Vagina (tissue), 2 donors: Measurements from ENCODE around the gene DHX40. TPM values are rescaled to one million over a fixed set of nuclear protein-coding genes. Genes with fewer than 3 reads are reported as not detected.

Experiments used
- DNase-seq, 2 donors: peaks; one replicate each; pipeline ENCODE4 v3.0.0-alpha.2; 2017; ENCODE audit errors: extremely low spot score in 2 of 2
- H3K27ac ChIP-seq: fragments of 200-600 bp; sonication (generic); one replicate; pipeline ENCODE4 v1.5.1; 2019
- H3K27me3 ChIP-seq: fragments of 200-600 bp; sonication (generic); one replicate; pipeline ENCODE4 v1.5.1; 2019
- H3K36me3 ChIP-seq, 2 donors: fragments of 200-600 bp; sonication (generic); one replicate each; pipeline ENCODE4 v1.5.1; 2017 to 2019
- H3K4me1 ChIP-seq: fragments of 200-600 bp; sonication (generic); one replicate; pipeline ENCODE4 v1.5.1; 2019
- H3K4me3 ChIP-seq, 2 donors: fragments of 200-600 bp; sonication (generic); 1 replicate in 1 of 2; 2 replicates in 1 of 2; pipeline ENCODE4 v1.5.1; 2016 to 2019
- H3K9me3 ChIP-seq: fragments of 200-600 bp; sonication (generic); one replicate; pipeline ENCODE4 v1.5.1; 2019
- CTCF ChIP-seq, 3 experiments: fragments of 450-650 bp in 2 of 3; fragments of 200-600 bp in 1 of 3; sonication (generic) in 1 of 3; IDR thresholded peaks; one replicate each; pipeline ENCODE4 v1.5.1; 2017 to 2019; ENCODE audit warnings: antibody characterized with exemption in 3 of 3, mild to moderate bottlenecking in 2 of 3, moderate library complexity in 2 of 3
- POLR2A ChIP-seq, 2 donors: fragments of 450-650 bp; IDR thresholded peaks; one replicate each; pipeline ENCODE4 v1.6.1; 2017; ENCODE audit warnings: antibody characterized with exemption in 2 of 2, mild to moderate bottlenecking in 2 of 2, moderate library complexity in 2 of 2
- POLR2AphosphoS5 ChIP-seq, 2 donors: sonication (generic); formaldehyde crosslinking; IDR thresholded peaks; one replicate each; pipeline ENCODE4 v1.9.0; 2017; ENCODE audit warnings: antibody characterized with exemption in 2 of 2, mild to moderate bottlenecking in 2 of 2, low read depth in 1 of 2; ENCODE audit not compliant: insufficient read depth in 1 of 2
- intact Hi-C: fragments of 100-400 bp; cut with DNase I; formaldehyde crosslinking; loops from one replicate; pipeline ENCODE4 v1.15.1; 2023
- total RNA-seq: library from RNA; depleted of rRNA; stranded (reverse); fragments of >200 nt; gene quantifications from one replicate; pipeline ENCODE4 v1.2.3, GENCODE V29; 2016

DHX40 gene
- total RNA-seq, 1 donor from 2014 or later: 31.4 TPM

- no peaks in the 10 kb centered on the region for H3K9me3 ChIP-seq
- no peak overlapping the region for H3K4me3 ChIP-seq
- H3K27ac ChIP-seq: no peak overlapping the region
- no peak for DNase-seq
- peaks cover 0 to 41% of the 10 kb centered on the region in 2 donors for H3K36me3 ChIP-seq
- TF ChIP-seq CTCF (IDR thresholded peaks at IDR 0.05) (no peak), POLR2A (IDR thresholded peaks at IDR 0.05) (no peak), POLR2AphosphoS5 (IDR thresholded peaks at IDR 0.05; ENCODE audit: insufficient read depth in 1 of 2, low read depth in 1 of 2) (no peak)
- H3K27me3 ChIP-seq: no peaks in the 10 kb centered on the region
- H3K4me1 ChIP-seq: no peaks in the 10 kb centered on the region
- intact Hi-C loops: no loop called here
These were observed 35.7 kb downstream of the DHX40 start for GRCh38 chr17:59601130-59601529.

GRCh38 chr17:59607061-59607460 is 41.7 kb downstream of the DHX40 start:
- intact Hi-C loops: no loop called here
- Histone ChIP-seq H3K4me3 (no peak overlapping the region), H3K9me3 (no peaks in the 10 kb centered on the region), H3K36me3 (peaks cover 0 to 42% of the 10 kb centered on the region in 2 donors), H3K4me1 (no peaks in the 10 kb centered on the region), H3K27me3 (no peaks in the 10 kb centered on the region), H3K27ac (no peak overlapping the region)
- DNase-seq: no peak
- TF ChIP-seq POLR2AphosphoS5 (IDR thresholded peaks at IDR 0.05; ENCODE audit: insufficient read depth in 1 of 2, low read depth in 1 of 2) (no peak), CTCF (IDR thresholded peaks at IDR 0.05) (no peak), POLR2A (IDR thresholded peaks at IDR 0.05) (no peak)

GRCh38 chr17:59607817-59608403 is 42.5 kb downstream of the DHX40 start:
- H3K4me1 ChIP-seq: no peaks in the 10 kb centered on the region
- TF ChIP-seq POLR2AphosphoS5 (IDR thresholded peaks at IDR 0.05; ENCODE audit: insufficient read depth in 1 of 2, low read depth in 1 of 2) (no peak), CTCF (IDR thresholded peaks at IDR 0.05) (no peak), POLR2A (IDR thresholded peaks at IDR 0.05) (no peak)
- no peak for DNase-seq
- H3K4me3 ChIP-seq: no peak overlapping the region
- no peaks in the 10 kb centered on the region for H3K9me3 ChIP-seq
- no peak overlapping the region for H3K27ac ChIP-seq
- intact Hi-C loops: no loop called here
- peaks cover 0 to 44% of the 10 kb centered on the region in 2 donors for H3K36me3 ChIP-seq
- H3K27me3 ChIP-seq: no peaks in the 10 kb centered on the region

- no peaks in the 10 kb centered on the region for H3K4me1 ChIP-seq
- peaks cover 0 to 20% of the 10 kb centered on the region in 2 donors for H3K36me3 ChIP-seq
- no peaks in the 10 kb centered on the region for H3K9me3 ChIP-seq
- H3K27ac ChIP-seq: no peak overlapping the region
- no peaks in the 10 kb centered on the region for H3K27me3 ChIP-seq
- no peak overlapping the region for H3K4me3 ChIP-seq
- TF ChIP-seq POLR2A (IDR thresholded peaks at IDR 0.05) (no peak), POLR2AphosphoS5 (IDR thresholded peaks at IDR 0.05; ENCODE audit: insufficient read depth in 1 of 2, low read depth in 1 of 2) (no peak), CTCF (IDR thresholded peaks at IDR 0.05) (no peak)
- no peak for DNase-seq
- intact Hi-C loops: no loop called here
These were observed 46.1 kb downstream of the DHX40 start for GRCh38 chr17:59611503-59611902.

DNA sequence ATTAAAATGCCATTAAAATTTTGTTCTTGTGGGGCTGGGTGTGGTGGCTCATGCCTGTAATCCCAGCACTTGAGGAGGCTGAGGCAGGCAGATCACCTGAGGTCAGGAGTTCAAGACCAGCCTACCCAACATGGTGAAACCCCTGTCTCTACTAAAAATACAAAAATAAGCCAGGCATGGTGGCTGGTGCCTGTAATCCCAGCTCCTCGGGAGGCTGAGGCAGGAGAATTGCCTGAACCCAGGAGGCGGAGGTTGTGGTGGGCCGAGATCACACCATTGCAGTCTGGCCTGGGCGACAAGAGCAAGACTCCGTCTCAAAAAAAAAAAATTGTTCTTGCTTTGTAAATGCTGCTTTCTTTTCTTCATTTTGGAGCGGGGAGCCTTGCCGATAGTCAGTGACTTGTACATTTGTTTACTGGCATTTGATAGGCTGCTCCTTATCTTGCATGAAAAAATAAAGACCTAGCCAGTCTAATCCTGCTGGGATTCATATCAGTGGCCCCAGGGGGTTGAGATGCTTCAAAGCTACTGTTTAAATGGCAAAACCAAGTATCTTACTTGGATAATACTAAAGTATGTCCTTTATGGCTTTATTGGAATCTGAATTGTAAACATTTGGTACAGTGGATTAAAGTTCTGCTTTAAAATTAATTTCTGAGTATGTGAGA is 51.0 kb downstream of the DHX40 start:
- Histone ChIP-seq H3K27me3 (no peaks in the 10 kb centered on the region), H3K9me3 (no peaks in the 10 kb centered on the region), H3K27ac (no peak overlapping the region), H3K36me3 (peaks cover 0 to 5% of the 10 kb centered on the region in 2 donors), H3K4me3 (no peak overlapping the region), H3K4me1 (peaks cover 24% of the 10 kb centered on the region)
- TF ChIP-seq POLR2AphosphoS5 (IDR thresholded peaks at IDR 0.05; ENCODE audit: insufficient read depth in 1 of 2, low read depth in 1 of 2) (no peak), CTCF (IDR thresholded peaks at IDR 0.05) (no peak), POLR2A (IDR thresholded peaks at IDR 0.05) (no peak)
- intact Hi-C loops: no loop called here
- DNase-seq: no peak
